ENCODE data around the gene LLGL2. TPM values are rescaled to one million over a fixed set of nuclear protein-coding genes. Genes with fewer than 3 reads are reported as not detected.

Gene LLGL2
- total and polyA plus RNA-seq, 2 donors = 5.3 to 36.6 TPM

DNA sequence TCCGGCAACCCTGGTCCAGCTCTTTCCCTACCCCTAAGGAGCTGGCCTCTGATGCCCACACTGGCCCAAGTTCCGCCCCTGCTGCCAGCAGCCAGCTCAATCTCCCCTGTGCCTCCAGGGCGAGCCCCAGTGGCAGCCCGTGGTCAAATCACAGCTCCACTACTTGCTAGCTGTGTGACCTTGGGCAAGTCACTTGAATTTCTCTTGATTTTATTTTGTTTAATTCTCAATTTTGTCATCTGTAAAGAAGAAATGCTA lies 20.4 kb upstream of the LLGL2 start:
- Histone ChIP-seq H3K9me3 (ENCODE audit: control insufficient read depth in 2 of 2, insufficient read depth in 1 of 2, low read length in 1 of 2) (no peaks in the 10 kb centered on the region), H3K36me3 (ENCODE audit: control insufficient read depth in 2 of 2, insufficient read depth in 2 of 2, low read length in 1 of 2) (peaks cover 3 to 14% of the 10 kb centered on the region in 2 donors), H3K27ac (ENCODE audit: low read depth in 1 of 2, low read length in 1 of 2) (no peak overlapping the region), H3K27me3 (ENCODE audit: control insufficient read depth in 2 of 2, insufficient read depth in 1 of 2, low read length in 1 of 2) (no peaks in the 10 kb centered on the region), H3K4me3 (ENCODE audit: low read length in 2 of 2) (no peak overlapping the region), H3K4me1 (ENCODE audit: control insufficient read depth in 2 of 2, insufficient read depth in 2 of 2, low read length in 2 of 2) (peaks cover 0 to under 1% of the 10 kb centered on the region in 2 donors)
- no peak for DNase-seq (ENCODE audit: low read depth in 6 of 9, low spot score in 9 of 9)
- WGBS = 97% methylated on average over 4 of the region's 4 CpGs

DNA sequence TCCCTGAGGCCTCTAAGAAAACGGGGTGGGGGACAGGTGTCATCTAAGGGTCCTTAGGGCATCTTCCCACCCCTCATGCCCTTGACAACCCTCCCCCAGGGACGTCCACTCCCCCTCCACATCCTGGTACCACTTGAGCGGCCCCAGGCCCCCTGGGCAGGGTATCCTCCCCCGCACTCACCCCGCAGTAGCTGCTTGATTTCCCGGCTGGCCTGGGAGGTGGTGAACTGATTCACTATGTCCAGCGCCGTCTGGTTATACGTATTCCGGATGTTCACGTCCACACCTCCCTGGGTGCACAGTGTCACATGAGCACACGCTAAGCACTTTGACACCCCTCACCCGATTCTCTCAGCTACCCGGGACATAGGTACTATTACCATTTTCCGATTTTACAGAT lies 19.9 kb upstream of the LLGL2 start:
- Histone ChIP-seq H3K36me3 (ENCODE audit: control insufficient read depth in 2 of 2, insufficient read depth in 2 of 2, low read length in 1 of 2) (peaks cover 0 to 8% of the 10 kb centered on the region in 2 donors), H3K27me3 (ENCODE audit: control insufficient read depth in 2 of 2, insufficient read depth in 1 of 2, low read length in 1 of 2) (no peaks in the 10 kb centered on the region), H3K4me3 (ENCODE audit: low read length in 2 of 2) (no peak overlapping the region), H3K4me1 (ENCODE audit: control insufficient read depth in 2 of 2, insufficient read depth in 2 of 2, low read length in 2 of 2) (no peaks in the 10 kb centered on the region), H3K9me3 (ENCODE audit: control insufficient read depth in 2 of 2, insufficient read depth in 1 of 2, low read length in 1 of 2) (no peaks in the 10 kb centered on the region), H3K27ac (ENCODE audit: low read depth in 1 of 2, low read length in 1 of 2) (no peak overlapping the region)
- DNase-seq (ENCODE audit: low read depth in 6 of 9, low spot score in 9 of 9) = no peak
- 96% methylated on average over 15 of the region's 15 CpGs for WGBS

DNA sequence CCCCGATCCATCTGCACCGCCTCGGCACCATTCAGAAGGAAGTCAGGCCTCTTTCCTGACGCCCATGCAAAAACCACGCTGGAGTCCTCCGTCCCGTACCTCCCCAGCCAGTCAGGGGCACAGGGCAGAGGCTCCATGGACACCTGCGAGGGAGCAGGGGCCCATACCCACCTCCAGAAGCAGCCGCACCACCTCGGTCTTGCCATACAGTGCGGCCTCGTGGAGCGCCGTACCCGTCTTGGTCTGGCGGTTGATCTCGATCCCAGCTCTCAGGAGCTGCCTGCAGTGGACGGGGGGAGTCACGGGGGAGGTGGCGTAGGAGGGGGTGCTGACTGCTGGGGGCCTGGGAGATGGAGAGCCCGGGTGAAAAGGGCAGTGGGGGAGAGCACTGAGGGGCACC lies 19.4 kb upstream of the LLGL2 start:
- WGBS = 90% methylated on average over 21 of the region's 21 CpGs
- no peaks in the 10 kb centered on the region for H3K4me1 ChIP-seq (ENCODE audit: control insufficient read depth in 2 of 2, insufficient read depth in 2 of 2, low read length in 2 of 2)
- H3K27me3 ChIP-seq (ENCODE audit: control insufficient read depth in 2 of 2, insufficient read depth in 1 of 2, low read length in 1 of 2) = no peaks in the 10 kb centered on the region
- H3K9me3 ChIP-seq (ENCODE audit: control insufficient read depth in 2 of 2, insufficient read depth in 1 of 2, low read length in 1 of 2) = no peaks in the 10 kb centered on the region
- H3K4me3 ChIP-seq (ENCODE audit: low read length in 2 of 2) = no peak overlapping the region
- DNase-seq (ENCODE audit: low read depth in 6 of 9, low spot score in 9 of 9) = no peak
- no peak overlapping the region for H3K27ac ChIP-seq (ENCODE audit: low read depth in 1 of 2, low read length in 1 of 2)
- peaks cover 0 to 4% of the 10 kb centered on the region in 2 donors for H3K36me3 ChIP-seq (ENCODE audit: control insufficient read depth in 2 of 2, insufficient read depth in 2 of 2, low read length in 1 of 2)

DNA sequence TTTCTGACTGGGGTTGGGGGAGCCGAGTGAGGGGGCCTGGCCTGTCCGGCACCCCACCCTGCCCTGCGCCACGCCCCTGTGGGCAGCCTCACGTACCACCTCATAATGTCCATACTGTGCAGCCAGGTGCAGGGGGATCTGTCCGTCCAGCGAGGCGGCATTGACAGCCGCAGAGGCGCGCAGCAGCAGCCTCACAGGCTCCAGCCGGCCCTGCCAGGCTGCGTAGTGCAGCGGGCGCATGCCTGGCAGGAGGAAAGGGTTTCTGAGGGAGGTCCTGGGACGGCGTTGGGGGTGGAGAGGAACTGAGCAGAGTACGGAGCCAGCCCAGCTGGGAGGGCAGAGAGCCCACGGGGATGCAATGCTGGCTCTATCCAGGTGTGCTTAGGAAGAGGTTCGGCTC lies 18.6 kb upstream of the LLGL2 start:
- no peaks in the 10 kb centered on the region for H3K9me3 ChIP-seq (ENCODE audit: control insufficient read depth in 2 of 2, insufficient read depth in 1 of 2, low read length in 1 of 2)
- no peaks in the 10 kb centered on the region for H3K27me3 ChIP-seq (ENCODE audit: control insufficient read depth in 2 of 2, insufficient read depth in 1 of 2, low read length in 1 of 2)
- H3K36me3 ChIP-seq (ENCODE audit: control insufficient read depth in 2 of 2, insufficient read depth in 2 of 2, low read length in 1 of 2) = peaks cover 0 to 2% of the 10 kb centered on the region in 2 donors
- no peak for DNase-seq (ENCODE audit: low read depth in 6 of 9, low spot score in 9 of 9)
- no peak overlapping the region for H3K4me3 ChIP-seq (ENCODE audit: low read length in 2 of 2)
- 97% methylated on average over 20 of the region's 20 CpGs for WGBS
- no peaks in the 10 kb centered on the region for H3K4me1 ChIP-seq (ENCODE audit: control insufficient read depth in 2 of 2, insufficient read depth in 2 of 2, low read length in 2 of 2)
- no peak overlapping the region for H3K27ac ChIP-seq (ENCODE audit: low read depth in 1 of 2, low read length in 1 of 2)

DNA sequence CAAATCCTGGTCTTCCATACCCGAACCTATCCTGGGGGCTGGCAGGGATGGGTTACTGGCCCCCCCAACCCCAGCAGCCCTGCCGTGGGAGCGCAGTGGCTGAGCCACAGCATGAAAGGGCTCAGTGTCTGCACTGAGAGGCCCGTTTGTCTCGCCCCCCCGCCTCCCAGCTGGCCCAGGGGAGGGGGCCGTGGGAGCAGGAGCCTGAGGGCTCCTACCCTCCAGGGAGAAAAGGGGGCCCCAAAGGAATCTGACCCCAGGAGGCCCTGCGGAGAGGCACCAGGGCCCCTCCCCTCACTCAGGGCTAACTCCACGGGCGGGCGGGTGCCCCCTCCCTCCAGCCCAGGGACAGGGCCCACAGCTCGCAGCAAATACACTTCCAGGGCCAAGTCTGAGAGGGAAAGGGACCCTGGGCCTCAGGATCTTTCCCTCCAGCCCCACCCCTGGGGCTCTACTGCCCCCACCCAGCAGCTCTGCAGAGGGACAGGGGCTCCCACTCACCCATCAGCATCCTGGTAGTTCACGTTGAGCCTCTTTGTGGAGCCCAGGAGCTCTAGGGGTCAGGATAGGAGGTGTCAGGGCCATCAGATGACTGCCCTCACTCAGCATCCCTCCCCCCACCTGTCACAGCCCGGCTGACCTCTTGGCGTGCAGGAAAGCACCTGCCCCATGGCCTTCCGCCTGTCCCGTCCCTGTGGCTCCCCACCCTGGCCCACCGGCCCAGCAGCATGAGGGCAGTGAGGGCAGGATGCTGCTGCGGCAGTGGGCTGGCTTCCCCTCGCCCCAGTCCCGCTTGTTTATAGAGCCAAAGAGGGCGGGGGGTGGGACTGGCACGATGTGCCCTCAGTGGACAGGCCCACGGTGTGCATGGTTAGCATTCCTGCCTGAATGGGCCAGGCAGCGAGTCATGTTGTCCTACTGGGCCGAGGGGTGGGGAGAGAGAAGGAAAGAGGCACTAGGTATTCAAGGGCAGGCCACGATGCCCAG lies 17.5 kb upstream of the LLGL2 start:
- H3K27me3 ChIP-seq (ENCODE audit: control insufficient read depth in 2 of 2, insufficient read depth in 1 of 2, low read length in 1 of 2) = no peaks in the 10 kb centered on the region
- H3K4me3 ChIP-seq (ENCODE audit: low read length in 2 of 2) = no peak overlapping the region
- H3K9me3 ChIP-seq (ENCODE audit: control insufficient read depth in 2 of 2, insufficient read depth in 1 of 2, low read length in 1 of 2) = no peaks in the 10 kb centered on the region
- no peak for DNase-seq (ENCODE audit: low read depth in 6 of 9, low spot score in 9 of 9)
- H3K36me3 ChIP-seq (ENCODE audit: control insufficient read depth in 2 of 2, insufficient read depth in 2 of 2, low read length in 1 of 2) = peaks cover 0 to 2% of the 10 kb centered on the region in 2 donors
- no peak overlapping the region for H3K27ac ChIP-seq (ENCODE audit: low read depth in 1 of 2, low read length in 1 of 2)
- no peaks in the 10 kb centered on the region for H3K4me1 ChIP-seq (ENCODE audit: control insufficient read depth in 2 of 2, insufficient read depth in 2 of 2, low read length in 2 of 2)
- 94% methylated on average over 27 of the region's 27 CpGs for WGBS

DNA sequence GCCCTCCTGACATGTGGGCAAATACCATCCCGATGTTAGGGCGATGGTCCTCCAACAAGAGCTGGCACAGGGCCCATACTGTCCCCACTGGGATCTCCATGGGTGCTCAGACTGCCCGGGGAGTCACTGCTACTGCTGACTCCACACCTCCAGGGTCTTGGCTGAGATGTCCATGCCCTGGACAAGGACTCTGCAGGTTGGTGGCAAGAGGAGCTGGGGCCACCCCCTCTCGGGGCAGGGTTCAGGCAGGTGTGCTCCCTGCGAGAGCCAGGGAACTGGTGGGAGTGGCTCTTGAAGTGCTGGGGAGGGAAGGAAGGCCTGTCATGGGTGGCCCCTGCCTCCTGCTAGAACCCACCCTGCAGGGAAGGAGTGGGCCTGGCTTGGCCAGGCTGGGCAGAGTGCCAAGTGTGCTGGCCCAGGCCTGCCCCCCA lies 16.6 kb upstream of the LLGL2 start:
- 96% methylated on average over 5 of the region's 5 CpGs for WGBS
- DNase-seq (ENCODE audit: low read depth in 6 of 9, low spot score in 9 of 9) = no peak
- no peaks in the 10 kb centered on the region for H3K4me1 ChIP-seq (ENCODE audit: control insufficient read depth in 2 of 2, insufficient read depth in 2 of 2, low read length in 2 of 2)
- H3K27me3 ChIP-seq (ENCODE audit: control insufficient read depth in 2 of 2, insufficient read depth in 1 of 2, low read length in 1 of 2) = peaks cover 0 to 3% of the 10 kb centered on the region in 2 donors
- no peak overlapping the region for H3K4me3 ChIP-seq (ENCODE audit: low read length in 2 of 2)
- no peak overlapping the region for H3K27ac ChIP-seq (ENCODE audit: low read depth in 1 of 2, low read length in 1 of 2)
- no peaks in the 10 kb centered on the region for H3K9me3 ChIP-seq (ENCODE audit: control insufficient read depth in 2 of 2, insufficient read depth in 1 of 2, low read length in 1 of 2)
- H3K36me3 ChIP-seq (ENCODE audit: control insufficient read depth in 2 of 2, insufficient read depth in 2 of 2, low read length in 1 of 2) = peaks cover 0 to 2% of the 10 kb centered on the region in 2 donors

DNA sequence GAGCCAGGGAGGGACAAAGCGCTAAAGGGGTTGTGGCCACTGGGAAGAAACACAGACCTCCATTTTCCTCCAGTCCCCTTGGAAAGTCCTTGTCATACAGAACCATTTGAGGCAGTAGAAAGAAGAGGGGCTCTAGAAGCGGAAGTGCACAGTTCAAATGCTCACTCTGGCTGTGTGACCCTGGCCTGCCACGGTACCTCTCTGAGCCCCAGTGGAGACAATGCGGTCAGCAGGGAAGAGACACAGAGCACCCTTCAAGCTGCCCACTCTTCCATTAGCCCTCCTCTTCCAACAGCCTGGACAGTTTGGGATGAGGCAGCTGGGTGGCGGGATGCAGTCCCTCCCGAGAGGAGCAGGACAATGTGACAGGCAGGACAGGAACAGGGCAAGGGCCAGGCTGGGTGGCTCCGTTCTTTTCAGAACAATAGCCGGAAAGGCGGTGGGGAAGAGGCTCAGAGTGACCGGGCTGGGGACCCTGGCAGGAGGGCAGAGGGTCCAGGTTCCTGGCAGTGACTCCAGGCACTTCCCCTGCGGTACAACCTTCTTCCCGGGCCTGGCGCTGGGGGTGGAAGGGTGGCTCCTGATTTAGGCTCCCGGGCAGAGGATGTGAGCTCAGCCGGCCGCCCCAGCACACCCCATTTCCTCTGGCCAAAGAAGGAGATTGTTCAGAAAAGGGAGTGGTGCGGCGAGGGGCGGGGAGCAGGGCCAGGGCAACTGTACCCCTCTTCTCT lies 15.8 kb upstream of the LLGL2 start:
- Histone ChIP-seq H3K4me1 (ENCODE audit: control insufficient read depth in 2 of 2, insufficient read depth in 2 of 2, low read length in 2 of 2) (peaks cover 0 to 5% of the 10 kb centered on the region in 2 donors), H3K9me3 (ENCODE audit: control insufficient read depth in 2 of 2, insufficient read depth in 1 of 2, low read length in 1 of 2) (no peaks in the 10 kb centered on the region), H3K36me3 (ENCODE audit: control insufficient read depth in 2 of 2, insufficient read depth in 2 of 2, low read length in 1 of 2) (peaks cover 0 to 2% of the 10 kb centered on the region in 2 donors), H3K27me3 (ENCODE audit: control insufficient read depth in 2 of 2, insufficient read depth in 1 of 2, low read length in 1 of 2) (peaks cover 0 to 11% of the 10 kb centered on the region in 2 donors), H3K4me3 (ENCODE audit: low read length in 2 of 2) (no peak overlapping the region), H3K27ac (ENCODE audit: low read depth in 1 of 2, low read length in 1 of 2) (peak overlapping the region in 1 of 2 donors; percentile 10)
- 97% methylated on average over 19 of the region's 19 CpGs for WGBS
- DNase-seq (ENCODE audit: low read depth in 6 of 9, low spot score in 9 of 9) = no peak

DNA sequence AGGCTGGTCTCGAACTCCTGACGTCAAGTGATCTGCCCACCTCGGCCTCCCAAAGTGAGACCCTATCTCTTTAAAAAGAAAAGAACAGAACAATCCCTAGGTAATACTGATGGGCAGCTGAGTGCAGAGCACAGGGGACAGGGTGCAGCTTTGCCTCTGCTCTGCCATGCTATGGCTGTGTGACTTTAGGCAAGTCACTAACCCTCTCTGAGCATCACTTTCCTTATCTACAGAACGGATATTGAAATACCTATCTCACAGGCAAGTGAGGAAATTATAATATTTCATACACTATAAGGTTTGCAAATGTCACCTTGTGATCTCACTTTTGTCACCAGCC lies 14.3 kb upstream of the LLGL2 start:
- H3K4me1 ChIP-seq (ENCODE audit: control insufficient read depth in 2 of 2, insufficient read depth in 2 of 2, low read length in 2 of 2) = peaks cover 5 to 16% of the 10 kb centered on the region in 2 donors
- H3K27me3 ChIP-seq (ENCODE audit: control insufficient read depth in 2 of 2, insufficient read depth in 1 of 2, low read length in 1 of 2) = peaks cover 6 to 21% of the 10 kb centered on the region in 2 donors
- DNase-seq (ENCODE audit: low read depth in 6 of 9, low spot score in 9 of 9) = no peak
- no peak overlapping the region for H3K4me3 ChIP-seq (ENCODE audit: low read length in 2 of 2)
- H3K27ac ChIP-seq (ENCODE audit: low read depth in 1 of 2, low read length in 1 of 2) = no peak overlapping the region
- 98% methylated on average over 4 of the region's 4 CpGs for WGBS
- no peaks in the 10 kb centered on the region for H3K9me3 ChIP-seq (ENCODE audit: control insufficient read depth in 2 of 2, insufficient read depth in 1 of 2, low read length in 1 of 2)
- no peaks in the 10 kb centered on the region for H3K36me3 ChIP-seq (ENCODE audit: control insufficient read depth in 2 of 2, insufficient read depth in 2 of 2, low read length in 1 of 2)
